HG03469 (cell line): ENCODE data around the gene PEX16.

ENCODE experiments used
- ATAC-seq: cut with Tn5 transposase; IDR thresholded peaks from one replicate; pipeline ENCODE4 v1.9.1; 2021; ENCODE audit warnings: mild to moderate bottlenecking, moderate library complexity, moderate number of reproducible peaks; ENCODE audit not compliant: unreplicated experiment

The PEX16 gene

GRCh38 chr11:45879803-45880686 is 37.6 kb downstream of the PEX16 start:
- no peak for ATAC-seq

- ATAC-seq, result no peak
Measured at GRCh38 chr11:45877845-45878244, 39.8 kb downstream of the PEX16 start.

GRCh38 chr11:45877221-45877620 is 40.5 kb downstream of the PEX16 start:
- no peak for ATAC-seq

- no peak for ATAC-seq
Measured at GRCh38 chr11:45876401-45876800, 41.3 kb downstream of the PEX16 start.

- no peak for ATAC-seq
Measured at GRCh38 chr11:45872651-45873356, 44.9 kb downstream of the PEX16 start.

- no peak for ATAC-seq
Measured at GRCh38 chr11:45871638-45872037, 46.0 kb downstream of the PEX16 start.

GRCh38 chr11:45870706-45871105 is 47.0 kb downstream of the PEX16 start:
- no peak for ATAC-seq

- no peak for ATAC-seq
Measured at GRCh38 chr11:45869551-45869950, 48.1 kb downstream of the PEX16 start.

- ATAC-seq, result no peak
Measured at GRCh38 chr11:45864041-45864440, 53.6 kb downstream of the PEX16 start.

GRCh38 chr11:45860764-45861510 is 56.7 kb downstream of the PEX16 start:
- no peak for ATAC-seq

- no peak for ATAC-seq
Measured at GRCh38 chr11:45860348-45860747, 57.3 kb downstream of the PEX16 start.
